ENCODE results near the gene CHST11. TPM values are rescaled to one million over a fixed set of nuclear protein-coding genes. Genes with fewer than 3 reads are reported as not detected.

The CHST11 gene
- total RNA-seq, 1 experiment from 2014 or later, result 0.25 TPM

DNA sequence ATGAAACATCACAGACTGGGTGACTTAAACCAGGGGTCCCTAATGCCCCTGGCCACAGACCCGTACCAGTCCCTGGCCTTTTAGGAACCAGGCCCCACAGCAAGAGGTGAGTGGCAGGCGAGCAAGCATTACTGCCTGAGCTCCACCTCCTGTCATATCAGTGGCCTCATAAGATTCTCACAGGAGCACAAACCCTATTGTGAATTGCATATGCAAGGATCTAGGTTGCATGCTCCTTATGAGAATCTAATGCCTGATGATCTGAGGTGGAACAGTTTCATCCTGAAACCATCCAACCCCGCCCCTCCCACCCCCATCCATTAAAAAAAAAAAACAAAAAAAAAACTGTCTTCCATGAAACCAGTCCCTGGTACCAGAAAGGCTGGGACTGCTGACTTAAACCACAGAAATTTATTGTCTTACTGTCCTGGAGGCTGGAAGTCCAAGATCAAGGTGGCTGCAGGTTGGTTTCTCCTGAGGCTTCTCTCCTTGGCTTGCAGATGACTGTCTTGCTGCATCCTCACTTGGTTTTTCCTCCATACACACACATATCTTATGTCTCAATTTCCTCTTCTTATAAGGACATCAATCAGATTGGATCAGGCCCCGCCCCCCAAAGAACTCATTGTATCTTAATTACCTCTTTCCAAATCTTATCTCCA, 235.9 kb downstream of the CHST11 start:
- Histone ChIP-seq H3K27me3 (replicated peaks; ENCODE audit: control insufficient read depth, insufficient read depth, low read length) (no peaks in the 10 kb centered on the region), H3K36me3 (ENCODE audit: control insufficient read depth, insufficient read depth, low read length) (no peaks in the 10 kb centered on the region), H3K4me1 (no peaks in the 10 kb centered on the region), H3K4me3 (ENCODE audit: low read depth, low read length) (no peak overlapping the region), H3K9me3 (no peaks in the 10 kb centered on the region)
- H3K27ac Mint-ChIP-seq (ENCODE audit: unreplicated experiment), result no peak overlapping the region
- no peaks in the 10 kb centered on the region for H3K4me1 Mint-ChIP-seq (ENCODE audit: low read depth, unreplicated experiment)
- ChIA-PET CTCF (no interaction called here), POLR2A (no interaction called here)
- no peak for DNase-seq
- BruUV-seq (replicated peaks), result no TSS peak
- H3K9me3 Mint-ChIP-seq (ENCODE audit: unreplicated experiment), result peaks cover 10% of the 10 kb centered on the region
- intact Hi-C loops (cut with micrococcal nuclease; ENCODE audit: unreplicated experiment), result no loop called here
- TF ChIP-seq, protein P1, sequence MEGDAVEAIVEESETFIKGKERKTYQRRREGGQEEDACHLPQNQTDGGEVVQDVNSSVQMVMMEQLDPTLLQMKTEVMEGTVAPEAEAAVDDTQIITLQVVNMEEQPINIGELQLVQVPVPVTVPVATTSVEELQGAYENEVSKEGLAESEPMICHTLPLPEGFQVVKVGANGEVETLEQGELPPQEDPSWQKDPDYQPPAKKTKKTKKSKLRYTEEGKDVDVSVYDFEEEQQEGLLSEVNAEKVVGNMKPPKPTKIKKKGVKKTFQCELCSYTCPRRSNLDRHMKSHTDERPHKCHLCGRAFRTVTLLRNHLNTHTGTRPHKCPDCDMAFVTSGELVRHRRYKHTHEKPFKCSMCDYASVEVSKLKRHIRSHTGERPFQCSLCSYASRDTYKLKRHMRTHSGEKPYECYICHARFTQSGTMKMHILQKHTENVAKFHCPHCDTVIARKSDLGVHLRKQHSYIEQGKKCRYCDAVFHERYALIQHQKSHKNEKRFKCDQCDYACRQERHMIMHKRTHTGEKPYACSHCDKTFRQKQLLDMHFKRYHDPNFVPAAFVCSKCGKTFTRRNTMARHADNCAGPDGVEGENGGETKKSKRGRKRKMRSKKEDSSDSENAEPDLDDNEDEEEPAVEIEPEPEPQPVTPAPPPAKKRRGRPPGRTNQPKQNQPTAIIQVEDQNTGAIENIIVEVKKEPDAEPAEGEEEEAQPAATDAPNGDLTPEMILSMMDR (IDR thresholded peaks at IDR 0.05; ENCODE audit: insufficient read depth in 1 of 2, low read depth in 1 of 2, low read length in 1 of 2, severe bottlenecking in 1 of 2, unreplicated experiment in 1 of 2), result no peak
- no peaks in the 10 kb centered on the region for H3K36me3 Mint-ChIP-seq (ENCODE audit: insufficient read depth, unreplicated experiment)
- H3K27me3 Mint-ChIP-seq (ENCODE audit: insufficient read depth, unreplicated experiment), result peaks cover 6% of the 10 kb centered on the region
- no peak overlapping the region for H3K4me3 Mint-ChIP-seq (ENCODE audit: unreplicated experiment)

DNA sequence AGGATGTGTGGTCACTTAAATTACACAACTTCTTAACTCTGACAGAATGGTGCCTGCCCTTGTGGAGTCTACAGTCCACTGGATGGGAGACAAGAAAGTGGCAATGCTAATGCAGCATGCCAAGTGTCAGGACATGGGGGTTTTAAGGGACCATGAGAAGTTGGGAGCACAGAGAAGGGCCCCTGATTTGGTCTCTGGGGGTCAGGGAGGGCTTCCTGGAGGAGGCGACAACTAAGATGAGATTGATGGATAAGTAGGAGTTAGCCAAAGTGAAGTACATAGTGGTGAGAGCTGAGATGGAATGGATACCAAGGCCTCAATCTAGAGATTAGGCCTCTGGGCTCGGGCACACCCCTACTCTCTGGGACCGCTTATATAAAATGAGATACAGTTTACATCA, 236.7 kb downstream of the CHST11 start:
- BruUV-seq (replicated peaks), result no TSS peak
- no peaks in the 10 kb centered on the region for H3K4me1 Mint-ChIP-seq (ENCODE audit: low read depth, unreplicated experiment)
- Histone ChIP-seq H3K4me1 (no peaks in the 10 kb centered on the region), H3K27me3 (replicated peaks; ENCODE audit: control insufficient read depth, insufficient read depth, low read length) (no peaks in the 10 kb centered on the region), H3K9me3 (no peaks in the 10 kb centered on the region), H3K36me3 (ENCODE audit: control insufficient read depth, insufficient read depth, low read length) (no peaks in the 10 kb centered on the region), H3K4me3 (ENCODE audit: low read depth, low read length) (no peak overlapping the region)
- CTCF ChIA-PET, result no interaction called here
- no peak overlapping the region for H3K27ac Mint-ChIP-seq (ENCODE audit: unreplicated experiment)
- peaks cover 10% of the 10 kb centered on the region for H3K9me3 Mint-ChIP-seq (ENCODE audit: unreplicated experiment)
- TF ChIP-seq, protein P1 (IDR thresholded peaks at IDR 0.05; ENCODE audit: insufficient read depth in 1 of 2, low read depth in 1 of 2, low read length in 1 of 2, severe bottlenecking in 1 of 2, unreplicated experiment in 1 of 2), result no peak
- H3K27me3 Mint-ChIP-seq (ENCODE audit: insufficient read depth, unreplicated experiment), result peaks cover 11% of the 10 kb centered on the region
- no peaks in the 10 kb centered on the region for H3K36me3 Mint-ChIP-seq (ENCODE audit: insufficient read depth, unreplicated experiment)
- POLR2A ChIA-PET, result no interaction called here
- intact Hi-C loops (cut with micrococcal nuclease; ENCODE audit: unreplicated experiment), result no loop called here
- DNase-seq, result no peak
- no peak overlapping the region for H3K4me3 Mint-ChIP-seq (ENCODE audit: unreplicated experiment)

DNA sequence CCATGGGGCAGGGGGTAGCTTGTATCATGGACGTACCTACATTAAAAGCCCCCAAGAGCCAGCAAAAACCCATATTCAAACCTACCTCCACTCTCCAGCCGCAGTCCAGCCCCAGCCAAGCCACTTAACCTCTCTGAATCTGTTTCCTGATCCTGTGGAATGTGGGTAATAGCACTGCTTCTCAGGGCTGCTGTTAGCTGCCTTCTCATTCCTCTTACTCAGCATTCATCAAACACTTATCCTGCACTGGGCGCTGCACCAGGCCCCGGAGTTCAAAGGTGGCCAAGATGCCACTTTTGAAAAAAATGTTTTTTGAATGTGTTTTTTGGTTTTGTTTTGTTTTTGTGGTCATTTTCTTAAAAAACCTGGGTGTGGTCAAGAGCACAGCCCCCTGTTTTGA, 237.4 kb downstream of the CHST11 start:
- Mint-ChIP-seq H3K4me3 (ENCODE audit: unreplicated experiment) (no peak overlapping the region), H3K9me3 (ENCODE audit: unreplicated experiment) (peaks cover 10% of the 10 kb centered on the region), H3K27ac (ENCODE audit: unreplicated experiment) (no peak overlapping the region), H3K36me3 (ENCODE audit: insufficient read depth, unreplicated experiment) (no peaks in the 10 kb centered on the region), H3K27me3 (ENCODE audit: insufficient read depth, unreplicated experiment) (peaks cover 11% of the 10 kb centered on the region), H3K4me1 (ENCODE audit: low read depth, unreplicated experiment) (no peaks in the 10 kb centered on the region)
- POLR2A ChIA-PET, result no interaction called here
- BruUV-seq (replicated peaks), result no TSS peak
- H3K4me3 ChIP-seq (ENCODE audit: low read depth, low read length), result no peak overlapping the region
- H3K27me3 ChIP-seq (replicated peaks; ENCODE audit: control insufficient read depth, insufficient read depth, low read length), result no peaks in the 10 kb centered on the region
- H3K9me3 ChIP-seq, result no peaks in the 10 kb centered on the region
- intact Hi-C loops (cut with micrococcal nuclease; ENCODE audit: unreplicated experiment), result no loop called here
- TF ChIP-seq, protein P1 (IDR thresholded peaks at IDR 0.05; ENCODE audit: insufficient read depth in 1 of 2, low read depth in 1 of 2, low read length in 1 of 2, severe bottlenecking in 1 of 2, unreplicated experiment in 1 of 2), result no peak
- H3K4me1 ChIP-seq, result no peaks in the 10 kb centered on the region
- CTCF ChIA-PET, result no interaction called here
- H3K36me3 ChIP-seq (ENCODE audit: control insufficient read depth, insufficient read depth, low read length), result no peaks in the 10 kb centered on the region
- no peak for DNase-seq

Measured in Caco-2 (cell line).